Parathyroid adenoma (tissue), 2 donors: ENCODE measurements around the gene MEIS2.

Experiments
- H2AFZ ChIP-seq: fragments of 300-600 bp; sonication (generic); one replicate; pipeline ENCODE4 v1.7.0; 2017; ENCODE audit warnings: antibody characterized with exemption, mild to moderate bottlenecking
- H3K27ac ChIP-seq: fragments of 300-600 bp; sonication (generic); one replicate; pipeline ENCODE4 v1.7.0; 2017
- H3K27me3 ChIP-seq: fragments of 300-600 bp; sonication (generic); one replicate; pipeline ENCODE4 v1.7.0; 2017; ENCODE audit warnings: low read length; ENCODE audit not compliant: control insufficient read depth, insufficient read depth
- H3K36me3 ChIP-seq: fragments of 300-600 bp; sonication (generic); one replicate; pipeline ENCODE4 v1.7.0; 2017; ENCODE audit warnings: low read length; ENCODE audit not compliant: control insufficient read depth, insufficient read depth
- H3K4me1 ChIP-seq: fragments of 300-600 bp; sonication (generic); one replicate; pipeline ENCODE4 v1.7.0; 2017; ENCODE audit warnings: control low read depth
- H3K4me2 ChIP-seq: fragments of 300-600 bp; sonication (generic); one replicate; pipeline ENCODE4 v1.7.0; 2017; ENCODE audit warnings: low read length
- H3K4me3 ChIP-seq: fragments of 300-600 bp; sonication (generic); one replicate; pipeline ENCODE4 v1.7.0; 2017; ENCODE audit warnings: low read depth, low read length
- H3K79me2 ChIP-seq: fragments of 300-600 bp; sonication (generic); one replicate; pipeline ENCODE4 v1.7.0; 2017; ENCODE audit warnings: control low read depth
- H3K9ac ChIP-seq: fragments of 300-600 bp; sonication (generic); one replicate; pipeline ENCODE4 v1.7.0; 2017; ENCODE audit warnings: mild to moderate bottlenecking
- H3K9me3 ChIP-seq: fragments of 300-600 bp; sonication (generic); one replicate; pipeline ENCODE4 v1.7.0; 2017; ENCODE audit warnings: low read length; ENCODE audit not compliant: control insufficient read depth
- TF ChIP-seq, protein P1 (sequence below): fragments of 300-600 bp; sonication (generic); IDR thresholded peaks from one replicate; pipeline ENCODE4 v1.7.0; 2017; ENCODE audit warnings: antibody characterized with exemption, mild to moderate bottlenecking
- donor health status: primary hyperparathyroidism.

The MEIS2 gene

GRCh38 chr15:37107071-37107743 lies 6.9 kb upstream of the MEIS2 start:
- Histone ChIP-seq H3K79me2 (no peaks in the 10 kb centered on the region), H3K9ac (no peak overlapping the region), H2AFZ (no peak overlapping the region), H3K4me1 (no peaks in the 10 kb centered on the region), H3K9me3 (no peaks in the 10 kb centered on the region), H3K27ac (no peak overlapping the region), H3K27me3 (no peaks in the 10 kb centered on the region), H3K36me3 (no peaks in the 10 kb centered on the region), H3K4me3 (no peak overlapping the region), H3K4me2 (no peak overlapping the region)
- TF ChIP-seq, protein P1, sequence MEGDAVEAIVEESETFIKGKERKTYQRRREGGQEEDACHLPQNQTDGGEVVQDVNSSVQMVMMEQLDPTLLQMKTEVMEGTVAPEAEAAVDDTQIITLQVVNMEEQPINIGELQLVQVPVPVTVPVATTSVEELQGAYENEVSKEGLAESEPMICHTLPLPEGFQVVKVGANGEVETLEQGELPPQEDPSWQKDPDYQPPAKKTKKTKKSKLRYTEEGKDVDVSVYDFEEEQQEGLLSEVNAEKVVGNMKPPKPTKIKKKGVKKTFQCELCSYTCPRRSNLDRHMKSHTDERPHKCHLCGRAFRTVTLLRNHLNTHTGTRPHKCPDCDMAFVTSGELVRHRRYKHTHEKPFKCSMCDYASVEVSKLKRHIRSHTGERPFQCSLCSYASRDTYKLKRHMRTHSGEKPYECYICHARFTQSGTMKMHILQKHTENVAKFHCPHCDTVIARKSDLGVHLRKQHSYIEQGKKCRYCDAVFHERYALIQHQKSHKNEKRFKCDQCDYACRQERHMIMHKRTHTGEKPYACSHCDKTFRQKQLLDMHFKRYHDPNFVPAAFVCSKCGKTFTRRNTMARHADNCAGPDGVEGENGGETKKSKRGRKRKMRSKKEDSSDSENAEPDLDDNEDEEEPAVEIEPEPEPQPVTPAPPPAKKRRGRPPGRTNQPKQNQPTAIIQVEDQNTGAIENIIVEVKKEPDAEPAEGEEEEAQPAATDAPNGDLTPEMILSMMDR = no peak

DNA sequence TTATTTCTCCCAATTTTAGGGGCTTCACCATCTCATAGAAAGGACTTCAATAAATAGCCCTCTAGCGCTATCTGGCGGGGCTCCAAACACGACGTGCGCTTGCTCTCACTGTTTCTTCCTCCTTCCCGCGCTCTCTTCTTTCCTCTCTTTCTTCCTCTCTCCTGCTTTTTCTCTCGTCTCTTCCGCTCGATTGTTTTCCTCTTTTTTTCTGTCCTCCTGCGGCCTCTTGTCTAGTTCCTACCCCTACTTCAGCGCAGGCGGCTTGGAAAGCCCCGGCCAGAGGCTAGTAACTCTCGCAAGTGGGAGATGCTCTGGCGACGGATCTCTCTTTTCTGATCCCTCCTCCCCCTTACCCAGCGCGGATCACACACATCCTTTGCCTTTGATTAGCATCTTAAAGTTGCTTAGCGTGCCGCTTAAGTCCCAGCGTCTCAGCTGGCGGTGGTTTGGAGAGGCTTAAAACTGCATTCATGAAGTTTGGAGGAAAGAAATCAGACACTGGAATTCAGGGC lies 6.2 kb upstream of the MEIS2 start:
- TF ChIP-seq, protein P1 = no peak
- Histone ChIP-seq H3K79me2 (no peaks in the 10 kb centered on the region), H2AFZ (no peak overlapping the region), H3K4me1 (no peaks in the 10 kb centered on the region), H3K4me3 (no peak overlapping the region), H3K36me3 (no peaks in the 10 kb centered on the region), H3K4me2 (no peak overlapping the region), H3K9me3 (no peaks in the 10 kb centered on the region), H3K9ac (no peak overlapping the region), H3K27me3 (no peaks in the 10 kb centered on the region), H3K27ac (no peak overlapping the region)

GRCh38 chr15:37105889-37106288 lies 5.5 kb upstream of the MEIS2 start:
- Histone ChIP-seq H3K4me1 (no peaks in the 10 kb centered on the region), H3K9ac (no peak overlapping the region), H3K36me3 (no peaks in the 10 kb centered on the region), H3K79me2 (no peaks in the 10 kb centered on the region), H3K4me2 (no peak overlapping the region), H3K4me3 (no peak overlapping the region), H3K9me3 (no peaks in the 10 kb centered on the region), H3K27me3 (no peaks in the 10 kb centered on the region), H2AFZ (no peak overlapping the region), H3K27ac (no peak overlapping the region)
- TF ChIP-seq, protein P1 = no peak

DNA sequence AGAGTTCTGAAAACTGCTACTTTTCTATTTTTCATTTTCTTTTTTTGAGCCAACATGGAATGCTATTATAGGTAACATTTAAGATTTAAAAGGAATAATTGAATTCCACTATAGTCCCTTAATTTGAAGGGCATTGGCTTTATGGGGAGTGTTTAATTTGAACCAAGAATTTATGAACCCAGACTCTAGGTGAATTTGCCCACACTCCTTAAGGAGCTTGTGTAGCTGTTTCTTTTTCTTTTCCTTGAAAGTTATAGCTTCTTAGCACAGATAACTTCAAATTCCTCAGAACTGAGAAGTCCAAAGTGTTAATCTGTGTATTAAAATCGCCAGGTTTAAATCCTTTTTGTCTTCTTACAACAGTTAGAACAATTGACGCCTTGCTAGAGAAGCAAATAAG lies 4.7 kb upstream of the MEIS2 start:
- H3K27me3 ChIP-seq = no peaks in the 10 kb centered on the region

More for the DNA sequence above, 4.7 kb upstream of the MEIS2 start:
- no peak overlapping the region for H3K4me2 ChIP-seq
- no peak overlapping the region for H3K27ac ChIP-seq
- H3K36me3 ChIP-seq = no peaks in the 10 kb centered on the region
- no peaks in the 10 kb centered on the region for H3K79me2 ChIP-seq
- no peak overlapping the region for H3K4me3 ChIP-seq
- no peaks in the 10 kb centered on the region for H3K4me1 ChIP-seq
- no peaks in the 10 kb centered on the region for H3K9me3 ChIP-seq
- no peak overlapping the region for H3K9ac ChIP-seq
- H2AFZ ChIP-seq = no peak overlapping the region
- TF ChIP-seq, protein P1 = no peak
